NT2/D1 (cell line): ENCODE results near the gene NKD1.

Experiments used
- SUZ12 ChIP-seq: IDR thresholded peaks from 2 replicates; pipeline ENCODE4 v1.6.1; 2011; ENCODE audit not compliant: insufficient read length, insufficient read depth; ENCODE audit errors: extremely low read depth
- ZNF274 ChIP-seq: IDR thresholded peaks from 2 replicates; pipeline ENCODE4 v1.6.1; 2011; ENCODE audit warnings: mild to moderate bottlenecking, low read depth, low read length

DNA sequence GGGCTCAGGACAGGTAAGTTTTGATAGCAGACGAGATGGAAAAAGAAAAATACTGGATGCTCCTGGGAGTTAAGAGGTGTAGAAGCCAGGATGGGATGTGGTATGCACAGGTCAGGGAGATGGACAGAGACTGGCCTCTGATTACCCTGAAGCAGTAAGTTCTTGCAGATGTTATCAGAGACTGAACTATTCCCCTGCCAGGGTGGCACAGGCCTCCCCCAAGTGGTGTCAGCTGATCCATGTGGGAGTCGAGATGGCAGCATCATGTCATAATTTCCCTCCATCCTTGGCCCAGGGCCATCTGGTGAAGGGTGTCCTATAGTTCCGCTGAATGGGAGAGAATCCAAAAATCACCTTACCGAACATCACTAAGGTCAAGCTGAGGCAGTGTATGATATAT, 14.1 kb upstream of the NKD1 start:
- no peak for TF ChIP-seq SUZ12
- no peak for TF ChIP-seq ZNF274
